ENCODE results near the gene MYO1D.

- no peak for TF ChIP-seq POLR2A (IDR thresholded peaks at IDR 0.05)
- no peak for TF ChIP-seq CTCF (IDR thresholded peaks at IDR 0.05)
Observed at GRCh38 chr17:32552280-32552679, 324.6 kb downstream of the MYO1D start.
